HepG2 (cell line): ENCODE data around the gene RGS19. TPM values are rescaled to one million over a fixed set of nuclear protein-coding genes. Genes with fewer than 3 reads are reported as not detected.
A peak's percentile ranks its signal among the peaks of the same experiment; 100 is the strongest.

ENCODE experiments used
- ATAC-seq: fragments of 200-7000 bp; cut with Tn5 transposase; 3 replicates; pipeline ENCODE4 v1.9.1; 2020; ENCODE audit warnings: mild to moderate bottlenecking, moderate library complexity
- BruUV-seq: library from RNA; stranded (reverse); fragments of 400-500 nt; replicated peaks from 2 replicates; lab custom pipeline; 2021; lab: Mats Ljungman, UMichigan
- CTCF ChIA-PET: fragments of 300-600 bp; formaldehyde crosslinking; extraction: SDS; loops from one replicate; lab custom pipeline; 2021; ENCODE audit warnings: low total read pairs, inconsistent platforms, low intra/inter-chr PET ratio; lab: Yijun Ruan, JAX
- POLR2A ChIA-PET: fragments of 350-600 bp; sonication (Branson Sonifier 250); formaldehyde crosslinking; loops from one replicate; lab custom pipeline; 2020; ENCODE audit warnings: antibody characterized with exemption, inconsistent platforms; lab: Yijun Ruan, JAX
- DNase-seq: peaks from one replicate; pipeline ENCODE4 v3.0.0-alpha.2; 2015; ENCODE audit warnings: low spot score
- FAIRE-seq: peaks from 3 replicates; lab custom pipeline; 2011; peaks lifted over from hg19 to GRCh38; lab: Jason Lieb, UNC
- H2AFZ ChIP-seq: one replicate; pipeline ENCODE4 v1.6.1; 2011; ENCODE audit warnings: low read length, inconsistent platforms
- H3K27ac ChIP-seq: fragments of 300-600 bp; 3 replicates; pipeline ENCODE4 v1.8.0; 2011; ENCODE audit warnings: mixed run types, mild to moderate bottlenecking, mixed read lengths, low read length, inconsistent platforms; ENCODE audit not compliant: insufficient read depth; ENCODE audit errors: extremely low read length
- H3K27me3 ChIP-seq, 2 experiments: fragments of 200-600 bp in 1 of 2; 2 replicates in 1 of 2; 3 replicates in 1 of 2; pipeline versions ENCODE4 v1.6.0 to v1.8.0; 2011; ENCODE audit warnings: low read length in 2 of 2, mild to moderate bottlenecking in 2 of 2, moderate library complexity in 2 of 2, inconsistent platforms in 1 of 2; ENCODE audit not compliant: insufficient read depth in 2 of 2, control insufficient read depth in 1 of 2
- H3K36me3 ChIP-seq, 2 experiments: fragments of 200-600 bp in 1 of 2; replicated peaks in 1 of 2; 2 replicates in 1 of 2; 3 replicates in 1 of 2; pipeline versions ENCODE4 v1.5.1 to v1.8.0; 2011; ENCODE audit warnings: low read length in 2 of 2, inconsistent platforms in 1 of 2; ENCODE audit not compliant: insufficient read depth in 2 of 2, control insufficient read depth in 1 of 2
- H3K4me1 ChIP-seq: 2 replicates; pipeline ENCODE4 v1.5.1; 2012; ENCODE audit warnings: low read length, inconsistent platforms; ENCODE audit not compliant: insufficient read depth
- H3K4me2 ChIP-seq: 2 replicates; pipeline ENCODE4 v1.6.0; 2011; ENCODE audit warnings: low read depth, low read length, inconsistent platforms
- H3K4me3 ChIP-seq, 3 experiments: fragments of 200-600 bp in 1 of 3; sonication (generic), shearing (Covaris generic) in 1 of 3; replicated peaks in 1 of 3; 2 replicates each; pipeline ENCODE4 v1.5.1; 2011 to 2016; ENCODE audit warnings: low read length in 3 of 3, inconsistent platforms in 2 of 3, low read depth in 2 of 3, mild to moderate bottlenecking in 2 of 3, control low read depth in 1 of 3, mixed read lengths in 1 of 3; ENCODE audit not compliant: insufficient read depth in 1 of 3
- H3K79me2 ChIP-seq: one replicate; pipeline ENCODE4 v1.6.1; 2011; ENCODE audit warnings: low read length, inconsistent platforms; ENCODE audit not compliant: insufficient read depth
- H3K9ac ChIP-seq: 2 replicates; pipeline ENCODE4 v1.6.0; 2011; ENCODE audit warnings: mild to moderate bottlenecking, low read depth, low read length, inconsistent platforms; ENCODE audit not compliant: insufficient read depth
- H3K9me3 ChIP-seq: 2 replicates; pipeline ENCODE4 v1.5.1; 2012; ENCODE audit warnings: mild to moderate bottlenecking, low read length
- H4K20me1 ChIP-seq: 2 replicates; pipeline ENCODE4 v1.6.0; 2011; ENCODE audit warnings: inconsistent platforms, mild to moderate bottlenecking, low read length, moderate library complexity; ENCODE audit not compliant: insufficient read depth
- ARID5B ChIP-seq: IDR thresholded peaks from 2 replicates; pipeline ENCODE4 v1.4.0; 2020; ENCODE audit warnings: mild to moderate bottlenecking, missing genetic modification reagents
- ARNT ChIP-seq: fragments of 450-650 bp; IDR thresholded peaks from 2 replicates; pipeline ENCODE4 v1.6.1; 2017
- CREB1 ChIP-seq, 2 experiments: fragments of 450-650 bp in 1 of 2; IDR thresholded peaks; 2 replicates each; pipeline ENCODE4 v1.6.1; 2016 to 2017; ENCODE audit warnings: control low read depth in 1 of 2, mild to moderate bottlenecking in 1 of 2, missing compliant biosample characterization in 1 of 2, missing genetic modification characterization in 1 of 2
- GZF1 ChIP-seq: sonication (generic); formaldehyde crosslinking; IDR thresholded peaks from 2 replicates; pipeline ENCODE4 v1.5.1; 2020; ENCODE audit warnings: mild to moderate bottlenecking, missing genetic modification reagents
- MAFF ChIP-seq: IDR thresholded peaks from 2 replicates; pipeline ENCODE4 v1.6.1; 2011; ENCODE audit warnings: low read depth, low read length, improper control_type of control experiment
- SP1 ChIP-seq, 2 experiments: fragments of 450-650 bp in 1 of 2; sonication (generic) in 1 of 2; formaldehyde crosslinking in 1 of 2; IDR thresholded peaks; 2 replicates each; pipeline versions ENCODE4 v1.4.0 to v1.6.1; 2016 to 2020; ENCODE audit warnings: missing genetic modification reagents in 1 of 2
- SP140L ChIP-seq: sonication (generic); formaldehyde crosslinking; IDR thresholded peaks from 2 replicates; pipeline ENCODE4 v1.4.0; 2020; ENCODE audit warnings: missing genetic modification reagents, borderline replicate concordance
- ZNF558 ChIP-seq: sonication (generic); formaldehyde crosslinking; IDR thresholded peaks from 2 replicates; pipeline ENCODE4 v1.9.0; 2022; ENCODE audit warnings: mild to moderate bottlenecking, missing genetic modification reagents, borderline replicate concordance
- ZNF737 ChIP-seq: sonication (generic); formaldehyde crosslinking; IDR thresholded peaks from 2 replicates; pipeline ENCODE4 v1.5.0; 2020; ENCODE audit warnings: missing genetic modification reagents, mild to moderate bottlenecking, borderline replicate concordance
- ZNF749 ChIP-seq: sonication (generic); formaldehyde crosslinking; IDR thresholded peaks from 2 replicates; pipeline ENCODE4 v1.8.0; 2022; ENCODE audit warnings: mild to moderate bottlenecking, missing genetic modification reagents, moderate library complexity, borderline replicate concordance
- WGBS: methylation state at CpG from one replicate; pipeline ENCODE4 v1.1.6; 2017; ENCODE audit warnings: low lambda C conversion rate; 5-methylcytosine and 5-hydroxymethylcytosine counted together
- in situ Hi-C: cut with HindIII; loops from 2 replicates; pipeline ENCODE4 v1.10.0; 2017; ENCODE audit warnings: low pct_unique_long_range_greater_than_20kb; ENCODE audit not compliant: extremely low pct_ligation_motif_present
- intact Hi-C: fragments of 100-400 bp; cut with micrococcal nuclease; formaldehyde crosslinking; loops from one replicate; pipeline ENCODE4 v1.10.0; 2022; ENCODE audit not compliant: unreplicated experiment
- polyA plus RNA-seq, 8 experiments: library from polyadenylated mRNA; depleted of rRNA in 3 of 8; stranded (reverse) in 7 of 8; unstranded in 1 of 8; fragments of >200 nt; fragmentation: Illumina TruSeq in 4 of 8; extraction: Trizol in 4 of 8; gene quantifications; 2 replicates each; pipeline versions ENCODE4 v1.2.1 to v1.2.3, GENCODE V29; 2011 to 2016; ENCODE audit warnings: low read depth in 4 of 8, missing spikeins in 1 of 8, mixed read lengths in 1 of 8; ENCODE audit not compliant: insufficient read depth in 1 of 8
- total RNA-seq, 5 experiments: library from RNA; depleted of rRNA; stranded (reverse); fragments of >200 nt; fragmentation: Illumina TruSeq; extraction: Trizol; gene quantifications; 2 replicates each; pipeline ENCODE4 v1.2.3, GENCODE V29; 2016; ENCODE audit warnings: low read depth in 1 of 5
- TF ChIP-seq, protein P1 (sequence below): IDR thresholded peaks from 2 replicates; pipeline ENCODE4 v1.6.1; 2016; ENCODE audit warnings: low read depth
- TF ChIP-seq, protein P2 (sequence below): sonication (generic); formaldehyde crosslinking; IDR thresholded peaks from 2 replicates; pipeline ENCODE4 v1.4.0; 2020; ENCODE audit warnings: mild to moderate bottlenecking, missing genetic modification reagents
- TF ChIP-seq, protein P3 (sequence below): sonication (generic); formaldehyde crosslinking; conservative IDR thresholded peaks from 2 replicates; pipeline ENCODE4 v1.4.0; 2020; ENCODE audit warnings: missing genetic modification reagents

The RGS19 gene
- total and polyA plus RNA-seq, 2 of the 13 experiments (the other 11 are each of a cell fraction or from before 2014, with no cell fraction given): 10.7 to 11.9 TPM

DNA sequence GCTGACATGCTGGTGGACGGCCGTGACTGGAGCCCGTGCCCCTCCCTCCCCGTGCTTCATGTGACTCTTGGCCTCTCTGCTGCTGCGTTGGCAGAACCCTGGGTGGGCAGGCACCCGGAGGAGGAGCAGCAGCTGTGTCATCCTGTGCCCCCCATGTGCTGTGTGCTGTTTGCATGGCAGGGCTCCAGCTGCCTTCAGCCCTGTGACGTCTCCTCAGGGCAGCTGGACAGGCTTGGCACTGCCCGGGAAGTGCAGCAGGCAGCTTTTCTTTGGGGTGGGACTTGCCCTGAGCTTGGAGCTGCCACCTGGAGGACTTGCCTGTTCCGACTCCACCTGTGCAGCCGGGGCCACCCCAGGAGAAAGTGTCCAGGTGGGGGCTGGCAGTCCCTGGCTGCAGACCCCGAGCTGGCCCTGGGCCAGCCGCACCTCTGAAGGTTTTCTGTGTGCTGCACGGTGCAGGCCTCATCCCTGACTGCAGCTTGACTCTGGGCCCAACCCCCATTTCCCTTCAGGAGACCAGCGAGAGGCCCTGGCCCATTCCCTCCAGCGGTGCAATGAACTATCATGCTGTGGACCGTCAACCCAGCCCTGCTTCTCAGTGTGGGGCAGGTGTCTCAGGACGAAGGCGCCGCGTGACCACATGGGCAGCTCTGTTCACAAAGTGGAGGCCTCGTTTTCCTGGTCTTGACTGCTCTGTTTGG, 19.9 kb upstream of the RGS19 start:
- in situ Hi-C loops (no loop called here), intact Hi-C loops (no loop called here)
- CTCF ChIA-PET: no interaction called here
- 30% methylated on average over 19 of the region's 21 CpGs for WGBS
- peaks cover 34 to 63% of the 10 kb centered on the region in 2 experiments for H3K27me3 ChIP-seq
- no peak for DNase-seq
- H3K4me3 ChIP-seq: no peak overlapping the region
- H4K20me1 ChIP-seq: peaks cover 3% of the 10 kb centered on the region; the same call in 1 of the 2 replicates
- H3K79me2 ChIP-seq: no peaks in the 10 kb centered on the region
- no TSS peak for BruUV-seq
- ATAC-seq: no peak
- POLR2A ChIA-PET: no interaction called here
- H3K4me1 ChIP-seq: no peaks in the 10 kb centered on the region
- no peak overlapping the region for H3K27ac ChIP-seq
- H3K9ac ChIP-seq: no peak overlapping the region
- no peak overlapping the region for H2AFZ ChIP-seq
- no peak overlapping the region for H3K4me2 ChIP-seq
- no peaks in the 10 kb centered on the region for H3K9me3 ChIP-seq
- H3K36me3 ChIP-seq: no peaks in the 10 kb centered on the region
- FAIRE-seq: no peak
- no peak for TF ChIP-seq SP1 (IDR thresholded peaks at IDR 0.05)
- no peak for TF ChIP-seq SP1 (CRISPR knock-in tag; IDR thresholded peaks at IDR 0.05)
- no peak for TF ChIP-seq GZF1
- no peak for TF ChIP-seq ARNT
- TF ChIP-seq CREB1 (IDR thresholded peaks at IDR 0.05): 0 out of 2 replicates have a peak, but pooled peaks have one; percentile 8
- TF ChIP-seq CREB1 (CRISPR knock-in tag; IDR thresholded peaks at IDR 0.05): no peak
- TF ChIP-seq SP140L: no peak
- TF ChIP-seq, protein P1, sequence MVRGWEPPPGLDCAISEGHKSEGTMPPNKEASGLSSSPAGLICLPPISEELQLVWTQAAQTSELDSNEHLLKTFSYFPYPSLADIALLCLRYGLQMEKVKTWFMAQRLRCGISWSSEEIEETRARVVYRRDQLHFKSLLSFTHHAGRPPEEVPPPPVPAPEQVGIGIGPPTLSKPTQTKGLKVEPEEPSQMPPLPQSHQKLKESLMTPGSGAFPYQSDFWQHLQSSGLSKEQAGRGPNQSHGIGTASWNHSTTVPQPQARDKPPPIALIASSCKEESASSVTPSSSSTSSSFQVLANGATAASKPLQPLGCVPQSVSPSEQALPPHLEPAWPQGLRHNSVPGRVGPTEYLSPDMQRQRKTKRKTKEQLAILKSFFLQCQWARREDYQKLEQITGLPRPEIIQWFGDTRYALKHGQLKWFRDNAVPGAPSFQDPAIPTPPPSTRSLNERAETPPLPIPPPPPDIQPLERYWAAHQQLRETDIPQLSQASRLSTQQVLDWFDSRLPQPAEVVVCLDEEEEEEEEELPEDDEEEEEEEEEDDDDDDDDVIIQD (CRISPR knock-in tag): no peak
- TF ChIP-seq, protein P2, sequence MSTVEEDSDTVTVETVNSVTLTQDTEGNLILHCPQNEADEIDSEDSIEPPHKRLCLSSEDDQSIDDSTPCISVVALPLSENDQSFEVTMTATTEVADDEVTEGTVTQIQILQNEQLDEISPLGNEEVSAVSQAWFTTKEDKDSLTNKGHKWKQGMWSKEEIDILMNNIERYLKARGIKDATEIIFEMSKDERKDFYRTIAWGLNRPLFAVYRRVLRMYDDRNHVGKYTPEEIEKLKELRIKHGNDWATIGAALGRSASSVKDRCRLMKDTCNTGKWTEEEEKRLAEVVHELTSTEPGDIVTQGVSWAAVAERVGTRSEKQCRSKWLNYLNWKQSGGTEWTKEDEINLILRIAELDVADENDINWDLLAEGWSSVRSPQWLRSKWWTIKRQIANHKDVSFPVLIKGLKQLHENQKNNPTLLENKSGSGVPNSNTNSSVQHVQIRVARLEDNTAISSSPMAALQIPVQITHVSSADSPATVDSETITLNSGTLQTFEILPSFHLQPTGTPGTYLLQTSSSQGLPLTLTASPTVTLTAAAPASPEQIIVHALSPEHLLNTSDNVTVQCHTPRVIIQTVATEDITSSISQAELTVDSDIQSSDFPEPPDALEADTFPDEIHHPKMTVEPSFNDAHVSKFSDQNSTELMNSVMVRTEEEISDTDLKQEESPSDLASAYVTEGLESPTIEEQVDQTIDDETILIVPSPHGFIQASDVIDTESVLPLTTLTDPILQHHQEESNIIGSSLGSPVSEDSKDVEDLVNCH: no peak
- no peak for TF ChIP-seq ZNF737 (CRISPR knock-in tag)
- TF ChIP-seq, protein P3, sequence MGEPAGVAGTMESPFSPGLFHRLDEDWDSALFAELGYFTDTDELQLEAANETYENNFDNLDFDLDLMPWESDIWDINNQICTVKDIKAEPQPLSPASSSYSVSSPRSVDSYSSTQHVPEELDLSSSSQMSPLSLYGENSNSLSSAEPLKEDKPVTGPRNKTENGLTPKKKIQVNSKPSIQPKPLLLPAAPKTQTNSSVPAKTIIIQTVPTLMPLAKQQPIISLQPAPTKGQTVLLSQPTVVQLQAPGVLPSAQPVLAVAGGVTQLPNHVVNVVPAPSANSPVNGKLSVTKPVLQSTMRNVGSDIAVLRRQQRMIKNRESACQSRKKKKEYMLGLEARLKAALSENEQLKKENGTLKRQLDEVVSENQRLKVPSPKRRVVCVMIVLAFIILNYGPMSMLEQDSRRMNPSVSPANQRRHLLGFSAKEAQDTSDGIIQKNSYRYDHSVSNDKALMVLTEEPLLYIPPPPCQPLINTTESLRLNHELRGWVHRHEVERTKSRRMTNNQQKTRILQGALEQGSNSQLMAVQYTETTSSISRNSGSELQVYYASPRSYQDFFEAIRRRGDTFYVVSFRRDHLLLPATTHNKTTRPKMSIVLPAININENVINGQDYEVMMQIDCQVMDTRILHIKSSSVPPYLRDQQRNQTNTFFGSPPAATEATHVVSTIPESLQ (CRISPR knock-in tag): no peak
- TF ChIP-seq MAFF: no peak
- no peak for TF ChIP-seq ARID5B (CRISPR knock-in tag)
- TF ChIP-seq ZNF558: no peak
- no peak for TF ChIP-seq ZNF749
